Measurements from ENCODE around the gene CARHSP1. TPM values are rescaled to one million over a fixed set of nuclear protein-coding genes. Genes with fewer than 3 reads are reported as not detected.

CARHSP1 gene
- total RNA-seq, 1 donor from 2014 or later: 115 TPM

- no peak for DNase-seq (ENCODE audit: low spot score)
- Histone ChIP-seq H3K27me3 (no peaks in the 10 kb centered on the region), H3K27ac (no peak overlapping the region), H3F3A (ENCODE audit: low read depth) (no peaks in the 10 kb centered on the region), H3K4me1 (no peaks in the 10 kb centered on the region), H3K9me3 (ENCODE audit: low read depth) (no peaks in the 10 kb centered on the region), H4K20me1 (ENCODE audit: low read depth) (peaks cover 21% of the 10 kb centered on the region), H3K4me3 (no peak overlapping the region), H3K79me2 (ENCODE audit: low read depth) (no peaks in the 10 kb centered on the region), H3K9ac (no peak overlapping the region), H2AFZ (replicated peaks) (no peak overlapping the region), H3K36me3 (peaks cover 9% of the 10 kb centered on the region), H3K4me2 (no peak overlapping the region)
- no peaks in the 10 kb centered on the region for H3K9me3 Mint-ChIP-seq
- peaks cover 41% of the 10 kb centered on the region for H3K36me3 Mint-ChIP-seq
- TF ChIP-seq EZH2phosphoT487 (IDR thresholded peaks at IDR 0.05) (no peak), CTCF (IDR thresholded peaks at IDR 0.05) (no peak), EZH2 (IDR thresholded peaks at IDR 0.05) (no peak)
- H3K4me1 Mint-ChIP-seq: peaks cover 37% of the 10 kb centered on the region
- H3K27ac Mint-ChIP-seq: peak overlapping the region; percentile 51
- H3K27me3 Mint-ChIP-seq (ENCODE audit: insufficient read depth, low read depth): peaks cover 3% of the 10 kb centered on the region
- no peak overlapping the region for H3K4me3 Mint-ChIP-seq
Observed at GRCh38 chr16:8893426-8893825, 24.6 kb upstream of the CARHSP1 start.

- H3K9me3 ChIP-seq (ENCODE audit: low read depth): no peaks in the 10 kb centered on the region
- no peaks in the 10 kb centered on the region for H3F3A ChIP-seq (ENCODE audit: low read depth)
- H3K27me3 Mint-ChIP-seq (ENCODE audit: insufficient read depth, low read depth): peaks cover 4% of the 10 kb centered on the region
- no peak overlapping the region for H3K4me2 ChIP-seq
- peaks cover 24% of the 10 kb centered on the region for H4K20me1 ChIP-seq (ENCODE audit: low read depth)
- no peak overlapping the region for H3K4me3 Mint-ChIP-seq
- no peaks in the 10 kb centered on the region for H3K9me3 Mint-ChIP-seq
- no peak overlapping the region for H2AFZ ChIP-seq (replicated peaks)
- no peak overlapping the region for H3K9ac ChIP-seq
- no peaks in the 10 kb centered on the region for H3K27me3 ChIP-seq
- H3K4me1 ChIP-seq: no peaks in the 10 kb centered on the region
- H3K36me3 ChIP-seq: peaks cover 7% of the 10 kb centered on the region
- peaks cover 37% of the 10 kb centered on the region for H3K36me3 Mint-ChIP-seq
- H3K4me3 ChIP-seq: no peak overlapping the region
- H3K27ac ChIP-seq: peak overlapping the region; percentile 46
- H3K4me1 Mint-ChIP-seq: peaks cover 37% of the 10 kb centered on the region
- H3K79me2 ChIP-seq (ENCODE audit: low read depth): no peaks in the 10 kb centered on the region
- TF ChIP-seq EZH2phosphoT487 (IDR thresholded peaks at IDR 0.05) (no peak), CTCF (IDR thresholded peaks at IDR 0.05) (no peak), EZH2 (IDR thresholded peaks at IDR 0.05) (no peak)
- no peak for DNase-seq (ENCODE audit: low spot score)
- peak overlapping the region; percentile 97 for H3K27ac Mint-ChIP-seq
Observed at GRCh38 chr16:8892101-8892575, 23.3 kb upstream of the CARHSP1 start.

- Histone ChIP-seq H3F3A (ENCODE audit: low read depth) (peaks cover 8% of the 10 kb centered on the region), H3K9me3 (ENCODE audit: low read depth) (no peaks in the 10 kb centered on the region), H3K4me3 (no peak overlapping the region), H3K79me2 (ENCODE audit: low read depth) (no peaks in the 10 kb centered on the region), H3K9ac (no peak overlapping the region), H4K20me1 (ENCODE audit: low read depth) (peaks cover 38% of the 10 kb centered on the region), H3K4me2 (no peak overlapping the region), H3K36me3 (no peaks in the 10 kb centered on the region), H3K27me3 (no peaks in the 10 kb centered on the region), H3K4me1 (peaks cover 8% of the 10 kb centered on the region), H3K27ac (no peak overlapping the region), H2AFZ (replicated peaks) (no peak overlapping the region)
- Mint-ChIP-seq H3K4me1 (peaks cover 48% of the 10 kb centered on the region), H3K4me3 (no peak overlapping the region), H3K36me3 (peaks cover 36% of the 10 kb centered on the region), H3K27me3 (ENCODE audit: insufficient read depth, low read depth) (peaks cover 8% of the 10 kb centered on the region), H3K27ac (no peak overlapping the region), H3K9me3 (no peaks in the 10 kb centered on the region)
- DNase-seq (ENCODE audit: low spot score): no peak
- TF ChIP-seq CTCF (IDR thresholded peaks at IDR 0.05) (no peak), EZH2phosphoT487 (IDR thresholded peaks at IDR 0.05) (no peak), EZH2 (IDR thresholded peaks at IDR 0.05) (no peak)
Observed at GRCh38 chr16:8890549-8890921, 21.7 kb upstream of the CARHSP1 start.
